Measurements from ENCODE around the gene MAPK8IP3.
"Not testable (repeated sequence)": the region's sequence is repeated elsewhere in the genome, so short reads cannot be mapped to it uniquely, and the experiment has no call there.

MAPK8IP3 gene

GRCh38 chr16:1727651-1728624 is 21.9 kb downstream of the MAPK8IP3 start:
- Histone ChIP-seq H3K27me3 (ENCODE audit: control insufficient read depth, insufficient read depth, low read length) (no peaks in the 10 kb centered on the region), H3K36me3 (ENCODE audit: control insufficient read depth, insufficient read depth, low read length) (peaks cover 23% of the 10 kb centered on the region), H3K4me1 (ENCODE audit: control insufficient read depth, insufficient read depth, low read length) (no peaks in the 10 kb centered on the region), H3K27ac (ENCODE audit: low read depth, low read length) (no peak overlapping the region), H3K4me3 (ENCODE audit: low read depth, low read length) (no peak overlapping the region), H3K9me3 (ENCODE audit: control insufficient read depth, insufficient read depth, low read length) (no peaks in the 10 kb centered on the region), H3K9ac (ENCODE audit: low read depth, low read length) (no peak overlapping the region)

GRCh38 chr16:1729026-1729425 is 23.0 kb downstream of the MAPK8IP3 start:
- Histone ChIP-seq H3K4me3 (ENCODE audit: low read depth, low read length) (no peak overlapping the region), H3K27me3 (ENCODE audit: control insufficient read depth, insufficient read depth, low read length) (no peaks in the 10 kb centered on the region), H3K27ac (ENCODE audit: low read depth, low read length) (no peak overlapping the region), H3K36me3 (ENCODE audit: control insufficient read depth, insufficient read depth, low read length) (peaks cover 23% of the 10 kb centered on the region), H3K9ac (ENCODE audit: low read depth, low read length) (no peak overlapping the region), H3K9me3 (ENCODE audit: control insufficient read depth, insufficient read depth, low read length) (no peaks in the 10 kb centered on the region), H3K4me1 (ENCODE audit: control insufficient read depth, insufficient read depth, low read length) (no peaks in the 10 kb centered on the region)

GRCh38 chr16:1729445-1729844 is 23.4 kb downstream of the MAPK8IP3 start:
- Histone ChIP-seq H3K36me3 (ENCODE audit: control insufficient read depth, insufficient read depth, low read length) (peaks cover 20% of the 10 kb centered on the region), H3K9me3 (ENCODE audit: control insufficient read depth, insufficient read depth, low read length) (peaks cover 2% of the 10 kb centered on the region; the same call in 1 of the 2 replicates), H3K4me3 (ENCODE audit: low read depth, low read length) (no peak overlapping the region), H3K9ac (ENCODE audit: low read depth, low read length) (no peak overlapping the region), H3K27me3 (ENCODE audit: control insufficient read depth, insufficient read depth, low read length) (no peaks in the 10 kb centered on the region), H3K27ac (ENCODE audit: low read depth, low read length) (no peak overlapping the region), H3K4me1 (ENCODE audit: control insufficient read depth, insufficient read depth, low read length) (no peaks in the 10 kb centered on the region)

DNA sequence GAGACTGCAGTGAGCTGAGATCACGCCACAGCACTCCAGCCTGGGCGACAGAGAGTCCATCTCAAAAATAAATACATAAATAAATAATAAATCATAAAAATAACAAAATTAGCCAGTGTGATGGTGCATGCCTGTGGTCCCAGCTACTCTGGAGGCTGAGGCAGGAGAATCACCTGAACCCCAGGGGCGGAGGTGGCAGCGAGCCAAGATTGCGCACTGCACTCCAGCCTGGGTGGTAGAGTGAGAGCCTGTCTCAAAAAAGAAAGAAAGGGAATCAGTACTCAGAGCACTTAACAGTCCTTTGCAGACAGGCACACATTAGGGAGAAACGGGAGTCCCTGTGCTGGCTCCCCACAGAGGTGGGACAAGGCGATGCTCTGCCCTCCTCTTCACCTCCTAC is 25.1 kb downstream of the MAPK8IP3 start:
- no peak overlapping the region for H3K9ac ChIP-seq (ENCODE audit: low read depth, low read length)
- H3K4me3 ChIP-seq (ENCODE audit: low read depth, low read length): no peak overlapping the region
- H3K27ac ChIP-seq (ENCODE audit: low read depth, low read length): no peak overlapping the region
- H3K36me3 ChIP-seq (ENCODE audit: control insufficient read depth, insufficient read depth, low read length): peaks cover 17% of the 10 kb centered on the region
- no peaks in the 10 kb centered on the region for H3K27me3 ChIP-seq (ENCODE audit: control insufficient read depth, insufficient read depth, low read length)
- no peaks in the 10 kb centered on the region for H3K4me1 ChIP-seq (ENCODE audit: control insufficient read depth, insufficient read depth, low read length)
- H3K9me3 ChIP-seq (ENCODE audit: control insufficient read depth, insufficient read depth, low read length): peaks cover 18% of the 10 kb centered on the region

DNA sequence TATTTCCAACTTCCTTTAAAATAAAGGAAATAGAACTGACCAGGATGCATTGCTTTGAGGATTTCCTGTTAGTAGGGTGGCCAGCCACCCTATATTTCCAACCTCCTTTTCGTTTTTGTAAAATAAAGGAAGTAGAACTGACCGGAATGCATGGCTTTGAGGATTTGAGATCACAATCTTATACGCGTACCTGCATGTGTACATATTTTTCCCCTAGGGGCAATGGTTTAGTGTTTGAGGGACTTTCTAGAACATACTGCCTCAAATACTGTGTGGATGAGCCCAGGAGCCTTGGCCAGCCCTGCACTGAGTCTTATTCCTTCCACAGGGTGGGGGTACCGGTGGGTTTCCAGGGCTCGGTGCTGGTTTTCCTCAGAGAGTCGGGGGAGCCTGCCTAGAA is 25.6 kb downstream of the MAPK8IP3 start:
- H3K9ac ChIP-seq (ENCODE audit: low read depth, low read length): no peak overlapping the region
- H3K9me3 ChIP-seq (ENCODE audit: control insufficient read depth, insufficient read depth, low read length): peaks cover 24% of the 10 kb centered on the region
- no peak overlapping the region for H3K4me3 ChIP-seq (ENCODE audit: low read depth, low read length)
- H3K27me3 ChIP-seq (ENCODE audit: control insufficient read depth, insufficient read depth, low read length): no peaks in the 10 kb centered on the region
- no peak overlapping the region for H3K27ac ChIP-seq (ENCODE audit: low read depth, low read length)
- H3K4me1 ChIP-seq (ENCODE audit: control insufficient read depth, insufficient read depth, low read length): no peaks in the 10 kb centered on the region
- peaks cover 16% of the 10 kb centered on the region for H3K36me3 ChIP-seq (ENCODE audit: control insufficient read depth, insufficient read depth, low read length)

DNA sequence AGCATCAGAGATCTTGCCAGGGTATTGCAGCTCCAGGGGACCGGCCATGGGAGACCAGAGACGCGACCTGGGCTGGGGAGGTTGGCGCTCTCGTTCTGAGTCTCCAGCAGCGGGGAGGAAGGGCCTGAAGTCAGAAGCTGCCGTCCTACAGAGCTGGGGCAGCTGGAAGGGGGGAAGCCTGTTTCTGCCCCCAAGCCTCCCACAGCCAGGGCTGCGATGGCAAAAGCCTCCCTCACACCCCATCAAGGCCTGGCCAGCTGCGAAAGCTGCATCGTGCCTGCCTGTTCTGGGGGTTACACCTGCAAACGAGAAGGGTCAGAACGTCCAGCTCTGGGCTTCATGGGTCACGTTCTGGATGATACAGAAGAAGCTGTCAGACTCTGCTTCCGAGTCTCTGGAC is 26.1 kb downstream of the MAPK8IP3 start:
- Histone ChIP-seq H3K4me3 (ENCODE audit: low read depth, low read length) (no peak overlapping the region), H3K27ac (ENCODE audit: low read depth, low read length) (no peak overlapping the region), H3K27me3 (ENCODE audit: control insufficient read depth, insufficient read depth, low read length) (no peaks in the 10 kb centered on the region), H3K36me3 (ENCODE audit: control insufficient read depth, insufficient read depth, low read length) (peaks cover 16% of the 10 kb centered on the region), H3K9me3 (ENCODE audit: control insufficient read depth, insufficient read depth, low read length) (peaks cover 28% of the 10 kb centered on the region), H3K9ac (ENCODE audit: low read depth, low read length) (no peak overlapping the region; the same call in 1 of the 2 replicates), H3K4me1 (ENCODE audit: control insufficient read depth, insufficient read depth, low read length) (no peaks in the 10 kb centered on the region)

DNA sequence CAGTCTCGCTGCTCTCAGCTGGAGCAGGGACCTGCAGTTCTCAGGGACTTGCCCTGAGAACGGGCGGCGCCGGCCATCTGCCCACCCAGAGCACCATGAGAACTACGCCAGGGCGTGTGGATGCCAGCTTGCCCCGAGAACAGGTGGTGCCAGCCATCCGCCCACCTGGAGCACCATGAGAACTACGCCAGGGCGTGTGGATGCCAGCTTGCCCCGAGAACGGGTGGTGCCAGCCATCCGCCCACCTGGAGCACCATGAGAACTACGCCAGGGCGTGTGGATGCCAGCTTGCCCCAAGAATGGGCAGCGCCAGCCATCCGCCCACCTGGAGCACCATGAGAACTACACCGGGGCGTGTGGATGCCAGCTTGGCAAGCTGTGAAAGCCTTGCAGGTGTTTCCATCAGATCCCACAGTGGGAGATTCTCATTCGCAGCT is 26.6 kb downstream of the MAPK8IP3 start:
- Histone ChIP-seq H3K9me3 (ENCODE audit: control insufficient read depth, insufficient read depth, low read length) (peaks cover 33% of the 10 kb centered on the region), H3K36me3 (ENCODE audit: control insufficient read depth, insufficient read depth, low read length) (peaks cover 16% of the 10 kb centered on the region)
- not testable (repeated sequence) for H3K27me3 ChIP-seq (ENCODE audit: control insufficient read depth, insufficient read depth, low read length); H3K4me1 ChIP-seq (ENCODE audit: control insufficient read depth, insufficient read depth, low read length); H3K27ac ChIP-seq (ENCODE audit: low read depth, low read length); H3K4me3 ChIP-seq (ENCODE audit: low read depth, low read length); H3K9ac ChIP-seq (ENCODE audit: low read depth, low read length)

- no peak overlapping the region for H3K27ac ChIP-seq (ENCODE audit: low read depth, low read length)
- H3K4me3 ChIP-seq (ENCODE audit: low read depth, low read length): no peak overlapping the region
- peaks cover 5% of the 10 kb centered on the region for H3K36me3 ChIP-seq (ENCODE audit: control insufficient read depth, insufficient read depth, low read length)
- no peaks in the 10 kb centered on the region for H3K27me3 ChIP-seq (ENCODE audit: control insufficient read depth, insufficient read depth, low read length)
- H3K9ac ChIP-seq (ENCODE audit: low read depth, low read length): no peak overlapping the region
- peaks cover 49% of the 10 kb centered on the region for H3K9me3 ChIP-seq (ENCODE audit: control insufficient read depth, insufficient read depth, low read length)
- no peaks in the 10 kb centered on the region for H3K4me1 ChIP-seq (ENCODE audit: control insufficient read depth, insufficient read depth, low read length)
Observed at GRCh38 chr16:1734123-1734522, 28.1 kb downstream of the MAPK8IP3 start.

- no peak overlapping the region for H3K9ac ChIP-seq (ENCODE audit: low read depth, low read length)
- H3K27me3 ChIP-seq (ENCODE audit: control insufficient read depth, insufficient read depth, low read length): no peaks in the 10 kb centered on the region
- no peaks in the 10 kb centered on the region for H3K4me1 ChIP-seq (ENCODE audit: control insufficient read depth, insufficient read depth, low read length)
- H3K9me3 ChIP-seq (ENCODE audit: control insufficient read depth, insufficient read depth, low read length): peaks cover 56% of the 10 kb centered on the region
- H3K4me3 ChIP-seq (ENCODE audit: low read depth, low read length): no peak overlapping the region
- no peak overlapping the region for H3K27ac ChIP-seq (ENCODE audit: low read depth, low read length)
- H3K36me3 ChIP-seq (ENCODE audit: control insufficient read depth, insufficient read depth, low read length): peaks cover 4% of the 10 kb centered on the region
Observed at GRCh38 chr16:1734816-1735215, 28.8 kb downstream of the MAPK8IP3 start.

- Histone ChIP-seq H3K9me3 (ENCODE audit: control insufficient read depth, insufficient read depth, low read length) (peaks cover 47% of the 10 kb centered on the region), H3K4me3 (ENCODE audit: low read depth, low read length) (no peak overlapping the region), H3K36me3 (ENCODE audit: control insufficient read depth, insufficient read depth, low read length) (peaks cover 8% of the 10 kb centered on the region; the same call in 1 of the 2 replicates), H3K9ac (ENCODE audit: low read depth, low read length) (no peak overlapping the region), H3K27me3 (ENCODE audit: control insufficient read depth, insufficient read depth, low read length) (no peaks in the 10 kb centered on the region), H3K4me1 (ENCODE audit: control insufficient read depth, insufficient read depth, low read length) (no peaks in the 10 kb centered on the region), H3K27ac (ENCODE audit: low read depth, low read length) (no peak overlapping the region)
Observed at GRCh38 chr16:1740234-1740633, 34.2 kb downstream of the MAPK8IP3 start.

GRCh38 chr16:1740781-1741490 is 34.9 kb downstream of the MAPK8IP3 start:
- Histone ChIP-seq H3K27me3 (ENCODE audit: control insufficient read depth, insufficient read depth, low read length) (no peaks in the 10 kb centered on the region), H3K36me3 (ENCODE audit: control insufficient read depth, insufficient read depth, low read length) (peaks cover 14% of the 10 kb centered on the region; the same call in 1 of the 2 replicates), H3K4me1 (ENCODE audit: control insufficient read depth, insufficient read depth, low read length) (no peaks in the 10 kb centered on the region), H3K27ac (ENCODE audit: low read depth, low read length) (no peak overlapping the region), H3K9ac (ENCODE audit: low read depth, low read length) (no peak overlapping the region), H3K9me3 (ENCODE audit: control insufficient read depth, insufficient read depth, low read length) (peaks cover 40% of the 10 kb centered on the region), H3K4me3 (ENCODE audit: low read depth, low read length) (no peak overlapping the region)

Data from HUES48 (cell line).